ENCODE data around the gene ZMYND8.

The ZMYND8 gene

GRCh38 chr20:47295129-47295813 lies 61.2 kb downstream of the ZMYND8 start:
- CTCF ChIA-PET: interaction anchor here (3.8 kb wide), 1 partner anchor 89 kb away, joined by 15 read pairs; no protein-coding TSS in a partner anchor
- TF ChIP-seq PKNOX1 (IDR thresholded peaks at IDR 0.05) (no peak), ELF4 (IDR thresholded peaks at IDR 0.05) (no peak), L3MBTL2 (conservative IDR thresholded peaks at IDR 0.05) (no peak), LEF1 (IDR thresholded peaks at IDR 0.05; ENCODE audit: borderline replicate concordance) (no peak), HDGF (IDR thresholded peaks at IDR 0.05; ENCODE audit: borderline replicate concordance) (no peak), ARNT (IDR thresholded peaks at IDR 0.05) (no peak), NFRKB (IDR thresholded peaks at IDR 0.05) (no peak), FOXA1 (IDR thresholded peaks at IDR 0.05) (no peak), ZNF384 (IDR thresholded peaks at IDR 0.05) (no peak), SP1 (IDR thresholded peaks at IDR 0.05) (no peak)
- no peak for DNase-seq (ENCODE audit: extremely low spot score)
- POLR2A ChIA-PET: no interaction called here

- DNase-seq (ENCODE audit: extremely low spot score): no peak
- ChIA-PET POLR2A (no interaction called here), CTCF (interaction anchor here (3.8 kb wide), 1 partner anchor 90 kb away, joined by 15 read pairs; no protein-coding TSS in a partner anchor)
- TF ChIP-seq FOXK2 (IDR thresholded peaks at IDR 0.05) (no peak), ELF4 (IDR thresholded peaks at IDR 0.05) (no peak), PKNOX1 (IDR thresholded peaks at IDR 0.05) (no peak), BHLHE40 (IDR thresholded peaks at IDR 0.05; ENCODE audit: borderline replicate concordance) (no peak), ZNF384 (IDR thresholded peaks at IDR 0.05) (no peak), SUZ12 (IDR thresholded peaks at IDR 0.05) (no peak), HDGF (IDR thresholded peaks at IDR 0.05; ENCODE audit: borderline replicate concordance) (no peak), SP1 (IDR thresholded peaks at IDR 0.05) (no peak), ARNT (IDR thresholded peaks at IDR 0.05) (no peak), FOXM1 (IDR thresholded peaks at IDR 0.05; ENCODE audit: borderline replicate concordance) (no peak), L3MBTL2 (conservative IDR thresholded peaks at IDR 0.05) (no peak), CTBP1 (IDR thresholded peaks at IDR 0.05; ENCODE audit: borderline replicate concordance) (no peak), LEF1 (IDR thresholded peaks at IDR 0.05; ENCODE audit: borderline replicate concordance) (no peak), NFRKB (IDR thresholded peaks at IDR 0.05) (no peak)
Observed at GRCh38 chr20:47293631-47294030, 62.9 kb downstream of the ZMYND8 start.

GRCh38 chr20:47292581-47292980 lies 63.9 kb downstream of the ZMYND8 start:
- CTCF ChIA-PET: interaction anchor here (3.8 kb wide), 1 partner anchor 91 kb away, joined by 15 read pairs; no protein-coding TSS in a partner anchor
- DNase-seq (ENCODE audit: extremely low spot score): no peak
- TF ChIP-seq NFRKB (IDR thresholded peaks at IDR 0.05) (no peak), SP1 (IDR thresholded peaks at IDR 0.05) (no peak), FOXA1 (IDR thresholded peaks at IDR 0.05) (no peak)
- POLR2A ChIA-PET: no interaction called here

GRCh38 chr20:47290666-47291430 lies 65.7 kb downstream of the ZMYND8 start:
- POLR2A ChIA-PET: interaction anchor here (0.9 kb wide), 1 partner anchor 69 kb away, joined by 3 read pairs; no protein-coding TSS in a partner anchor
- no peak for TF ChIP-seq ARNT (IDR thresholded peaks at IDR 0.05)
- no peak for TF ChIP-seq L3MBTL2 (conservative IDR thresholded peaks at IDR 0.05)
- no peak for TF ChIP-seq FOXK2 (IDR thresholded peaks at IDR 0.05)
- TF ChIP-seq ELF4 (IDR thresholded peaks at IDR 0.05): no peak
- TF ChIP-seq NFRKB (IDR thresholded peaks at IDR 0.05): no peak
- no peak for TF ChIP-seq FOXA1 (IDR thresholded peaks at IDR 0.05)
- TF ChIP-seq ZNF384 (IDR thresholded peaks at IDR 0.05): no peak
- no peak for TF ChIP-seq CTBP1 (IDR thresholded peaks at IDR 0.05; ENCODE audit: borderline replicate concordance)
- TF ChIP-seq HDGF (IDR thresholded peaks at IDR 0.05; ENCODE audit: borderline replicate concordance): no peak
- TF ChIP-seq SP1 (IDR thresholded peaks at IDR 0.05): no peak
- no peak for TF ChIP-seq FOXM1 (IDR thresholded peaks at IDR 0.05; ENCODE audit: borderline replicate concordance)
- no peak for TF ChIP-seq PKNOX1 (IDR thresholded peaks at IDR 0.05)
- TF ChIP-seq LEF1 (IDR thresholded peaks at IDR 0.05; ENCODE audit: borderline replicate concordance): no peak
- TF ChIP-seq TARDBP (IDR thresholded peaks at IDR 0.05): no peak
- TF ChIP-seq BHLHE40 (IDR thresholded peaks at IDR 0.05; ENCODE audit: borderline replicate concordance): no peak
- TF ChIP-seq SUZ12 (IDR thresholded peaks at IDR 0.05): no peak
- CTCF ChIA-PET: no interaction called here
- no peak for DNase-seq (ENCODE audit: extremely low spot score)

GRCh38 chr20:47290008-47290407 lies 66.5 kb downstream of the ZMYND8 start:
- TF ChIP-seq SUZ12 (IDR thresholded peaks at IDR 0.05) (no peak), ZNF384 (IDR thresholded peaks at IDR 0.05) (no peak), PKNOX1 (IDR thresholded peaks at IDR 0.05) (no peak), NFRKB (IDR thresholded peaks at IDR 0.05) (no peak), TARDBP (IDR thresholded peaks at IDR 0.05) (no peak)
- CTCF ChIA-PET: no interaction called here
- DNase-seq (ENCODE audit: extremely low spot score): no peak
- POLR2A ChIA-PET: interaction anchor here (0.9 kb wide), 1 partner anchor 70 kb away, joined by 3 read pairs; no protein-coding TSS in a partner anchor
